Keratinocyte (primary cell): ENCODE data around the gene NDRG2. TPM values are rescaled to one million over a fixed set of nuclear protein-coding genes. Genes with fewer than 3 reads are reported as not detected.
A peak's percentile ranks its signal among the peaks of the same experiment; 100 is the strongest.
"Not testable (repeated sequence)": the region's sequence is repeated elsewhere in the genome, so short reads cannot be mapped to it uniquely, and the experiment has no call there.

Experiments
- DNase-seq: peaks from one replicate; pipeline ENCODE4 v3.0.0-alpha.2; 2011; ENCODE audit warnings: low read depth, missing footprints, low spot score
- FAIRE-seq: peaks from 2 replicates; lab custom pipeline; 2011; peaks lifted over from hg19 to GRCh38; lab: Jason Lieb, UNC
- H2AFZ ChIP-seq: 2 replicates; pipeline ENCODE4 v1.6.0; 2012; ENCODE audit warnings: low read length, control low read depth, inconsistent platforms; ENCODE audit not compliant: control insufficient read depth
- H3K27ac ChIP-seq: 2 replicates; pipeline ENCODE4 v1.5.1; 2011; ENCODE audit warnings: low read length; ENCODE audit not compliant: control insufficient read depth, insufficient read depth
- H3K27me3 ChIP-seq: 3 replicates; pipeline ENCODE4 v1.6.0; 2011; ENCODE audit warnings: low read length; ENCODE audit not compliant: control insufficient read depth, insufficient read depth; ENCODE audit errors: extremely low read depth
- H3K36me3 ChIP-seq, 2 experiments: 2 replicates in 1 of 2; 3 replicates in 1 of 2; pipeline ENCODE4 v1.5.1; 2011; ENCODE audit warnings: low read length in 2 of 2, mild to moderate bottlenecking in 1 of 2; ENCODE audit not compliant: control insufficient read depth in 2 of 2, insufficient read depth in 2 of 2; ENCODE audit errors: extremely low read depth in 1 of 2
- H3K4me1 ChIP-seq: 3 replicates; pipeline ENCODE4 v1.5.1; 2011; ENCODE audit warnings: low read length; ENCODE audit not compliant: control insufficient read depth, insufficient read depth; ENCODE audit errors: extremely low read depth
- H3K4me2 ChIP-seq: 3 replicates; pipeline ENCODE4 v1.6.0; 2011; ENCODE audit warnings: low read depth, low read length; ENCODE audit not compliant: control insufficient read depth, insufficient read depth; ENCODE audit errors: extremely low read depth
- H3K4me3 ChIP-seq, 3 experiments: fragments of 200-600 bp in 1 of 3; sonication (generic) in 1 of 3; 2 replicates in 2 of 3; 3 replicates in 1 of 3; pipeline ENCODE4 v1.5.1; 2011 to 2016; ENCODE audit warnings: low read length in 3 of 3, mild to moderate bottlenecking in 3 of 3, control low read depth in 2 of 3, inconsistent platforms in 1 of 3, low read depth in 1 of 3, mixed read lengths in 1 of 3, mixed run types in 1 of 3, moderate library complexity in 1 of 3; ENCODE audit not compliant: control insufficient read depth in 2 of 3, insufficient read depth in 2 of 3; ENCODE audit errors: extremely low read depth in 1 of 3
- H3K79me2 ChIP-seq: 2 replicates; pipeline ENCODE4 v1.6.0; 2012; ENCODE audit warnings: low read length; ENCODE audit not compliant: control insufficient read depth, insufficient read depth
- H3K9ac ChIP-seq: 3 replicates; pipeline ENCODE4 v1.6.0; 2011; ENCODE audit warnings: low read length; ENCODE audit not compliant: control insufficient read depth, insufficient read depth; ENCODE audit errors: extremely low read depth
- H3K9me1 ChIP-seq: 3 replicates; pipeline ENCODE4 v1.6.0; 2011; ENCODE audit warnings: low read length; ENCODE audit not compliant: control insufficient read depth, insufficient read depth; ENCODE audit errors: extremely low read depth
- H3K9me3 ChIP-seq: 2 replicates; pipeline ENCODE4 v1.5.1; 2012; ENCODE audit warnings: low read depth, low read length; ENCODE audit not compliant: control insufficient read depth
- H4K20me1 ChIP-seq: 3 replicates; pipeline ENCODE4 v1.6.0; 2011; ENCODE audit warnings: low read length; ENCODE audit not compliant: control insufficient read depth, insufficient read depth; ENCODE audit errors: extremely low read depth
- CTCF ChIP-seq, 3 experiments: IDR thresholded peaks in 1 of 3; conservative IDR thresholded peaks in 1 of 3; optimal IDR thresholded peaks in 1 of 3; 2 replicates in 2 of 3; 3 replicates in 1 of 3; pipeline versions ENCODE3 to v1.5.1; 2011; ENCODE audit warnings: low read length in 3 of 3, mild to moderate bottlenecking in 3 of 3, moderate library complexity in 2 of 3, control low read depth in 1 of 3, inconsistent platforms in 1 of 3; ENCODE audit not compliant: insufficient read depth in 2 of 3; ENCODE audit errors: extremely low read depth in 1 of 3
- EZH2 ChIP-seq: IDR thresholded peaks from one replicate; pipeline ENCODE4 v1.6.1; 2012; ENCODE audit warnings: inconsistent platforms, mild to moderate bottlenecking, low read length, moderate library complexity
- dilution Hi-C: fragments of 300-500 bp; cut with MboI; formaldehyde crosslinking; loops from one replicate; pipeline ENCODE4 v1.7.0; 2020; ENCODE audit warnings: low sequenced_read_pairs; ENCODE audit not compliant: extremely low pct_ligation_motif_present
- polyA plus RNA-seq, 5 experiments: library from polyadenylated mRNA; depleted of rRNA in 3 of 5; stranded (reverse) in 3 of 5; stranded (forward) in 1 of 5; unstranded in 1 of 5; fragments of >200 nt; gene quantifications; 1 replicate in 1 of 5; 2 replicates in 3 of 5; 3 replicates in 1 of 5; pipeline versions ENCODE4 v1.2.1 to v1.2.3, GENCODE V29; 2011 to 2012; ENCODE audit warnings: missing spikeins in 2 of 5, low read depth in 1 of 5, low replicate concordance in 1 of 5

Gene NDRG2
- polyA plus RNA-seq, 1 donor (not counting 4 experiments of a cell fraction or from before 2014, with no cell fraction given): 11.1 TPM

GRCh38 chr14:21041676-21042433 is 17.0 kb upstream of the NDRG2 start, which contains the start of gene RNASE7:
TSS of gene RNASE7 (plus strand) at chr14:21042362. CDS start at chr14:21042993, 631 bp downstream.
- Histone ChIP-seq H3K27ac (peak within 1 kb of the TSS; percentile 90), H4K20me1 (no peaks in the 10 kb centered on the region), H3K9ac (peak within 1 kb of the TSS; percentile 81), H3K4me2 (peak within 1 kb of the TSS; percentile 96), H2AFZ (peak within 1 kb of the TSS; percentile 71), H3K4me1 (peaks cover 53% of the 10 kb centered on the region), H3K9me3 (no peaks in the 10 kb centered on the region), H3K36me3 (no peaks in the 10 kb centered on the region), H3K9me1 (no peaks in the 10 kb centered on the region), H3K79me2 (peaks cover 12% of the 10 kb centered on the region), H3K4me3 (peak within 1 kb of the TSS; percentile 39 to 79 (median 68)), H3K27me3 (no peaks in the 10 kb centered on the region)
- FAIRE-seq (peak; percentile 92), DNase-seq (peak; percentile 99)
- TF ChIP-seq CTCF (optimal IDR thresholded peaks at IDR 0.05 in 1 of 3, IDR thresholded peaks at IDR 0.05 in 1 of 3, conservative IDR thresholded peaks at IDR 0.05 in 1 of 3; ENCODE audit: extremely low read depth in 1 of 3, insufficient read depth in 2 of 3, low read length in 3 of 3) (no peak), EZH2 (no peak)
- dilution Hi-C loops: no loop called here

GRCh38 chr14:21040941-21041340 is 16.1 kb upstream of the NDRG2 start:
- H3K4me3 ChIP-seq, dilution Hi-C loops, H2AFZ ChIP-seq, H3K4me2 ChIP-seq, H3K9me3 ChIP-seq, H3K36me3 ChIP-seq, H3K9ac ChIP-seq, DNase-seq, H4K20me1 ChIP-seq, FAIRE-seq, H3K9me1 ChIP-seq, H3K27me3 ChIP-seq: not testable (repeated sequence)
- Histone ChIP-seq H3K27ac (peak overlapping the region; percentile 90), H3K4me1 (peaks cover 53% of the 10 kb centered on the region), H3K79me2 (peaks cover 12% of the 10 kb centered on the region)
